Measurements from ENCODE around the gene HIF1A. TPM values are rescaled to one million over a fixed set of nuclear protein-coding genes. Genes with fewer than 3 reads are reported as not detected.
"Not testable (repeated sequence)": the region's sequence is repeated elsewhere in the genome, so short reads cannot be mapped to it uniquely, and the experiment has no call there.

HIF1A gene
- total RNA-seq, 1 donor from 2014 or later = 181 TPM

GRCh38 chr14:61673305-61673704 is 22.0 kb upstream of the HIF1A start:
- DNase-seq (ENCODE audit: low spot score) = no peak

- no peak for DNase-seq (ENCODE audit: low spot score)
Observed at GRCh38 chr14:61675291-61675690, 20.0 kb upstream of the HIF1A start.

- DNase-seq (ENCODE audit: low spot score) = no peak
Observed at GRCh38 chr14:61677479-61677878, 17.8 kb upstream of the HIF1A start.

GRCh38 chr14:61678975-61679374 is 16.3 kb upstream of the HIF1A start:
- no peak for DNase-seq (ENCODE audit: low spot score)

- DNase-seq (ENCODE audit: low spot score) = no peak
Observed at GRCh38 chr14:61681413-61681812, 13.9 kb upstream of the HIF1A start.

- no peak for DNase-seq (ENCODE audit: low spot score)
Observed at GRCh38 chr14:61683108-61683507, 12.2 kb upstream of the HIF1A start.

GRCh38 chr14:61690039-61690438 is 5.3 kb upstream of the HIF1A start:
- DNase-seq (ENCODE audit: low spot score) = no peak

GRCh38 chr14:61690982-61691381 is 4.3 kb upstream of the HIF1A start:
- DNase-seq (ENCODE audit: low spot score) = no peak

GRCh38 chr14:61691495-61691894 is 3.8 kb upstream of the HIF1A start:
- DNase-seq (ENCODE audit: low spot score) = no peak

GRCh38 chr14:61694039-61694438 is 1.3 kb upstream of the HIF1A start:
- DNase-seq (ENCODE audit: low spot score) = no peak

- peak; percentile 59 for DNase-seq (ENCODE audit: low spot score)
Observed at GRCh38 chr14:61695695-61696527, 598 bp downstream of the HIF1A start.

GRCh38 chr14:61696753-61697318 is 1.5 kb downstream of the HIF1A start:
- no peak for DNase-seq (ENCODE audit: low spot score)

- DNase-seq (ENCODE audit: low spot score) = no peak
Observed at GRCh38 chr14:61698206-61698980, 3.1 kb downstream of the HIF1A start.

- DNase-seq (ENCODE audit: low spot score) = no peak
Observed at GRCh38 chr14:61699027-61699426, 3.7 kb downstream of the HIF1A start.

GRCh38 chr14:61700104-61700886 is 5.0 kb downstream of the HIF1A start:
- DNase-seq (ENCODE audit: low spot score) = no peak

GRCh38 chr14:61701946-61702345 is 6.6 kb downstream of the HIF1A start:
- DNase-seq (ENCODE audit: low spot score) = no peak

GRCh38 chr14:61703342-61704129 is 8.2 kb downstream of the HIF1A start:
- DNase-seq (ENCODE audit: low spot score) = no peak

GRCh38 chr14:61704554-61704953 is 9.2 kb downstream of the HIF1A start:
- DNase-seq (ENCODE audit: low spot score) = no peak

- DNase-seq (ENCODE audit: low spot score) = no peak
Observed at GRCh38 chr14:61705017-61705416, 9.7 kb downstream of the HIF1A start.

- no peak for DNase-seq (ENCODE audit: low spot score)
Observed at GRCh38 chr14:61706096-61706690, 10.9 kb downstream of the HIF1A start.

GRCh38 chr14:61707774-61708173 is 12.5 kb downstream of the HIF1A start:
- DNase-seq (ENCODE audit: low spot score) = not testable (repeated sequence)
